K562 (cell line): Measurements from ENCODE around the gene MYL4. TPM values are rescaled to one million over a fixed set of nuclear protein-coding genes. Genes with fewer than 3 reads are reported as not detected.

Source experiments
- ATAC-seq: fragments of 200-7000 bp; cut with Tn5 transposase; 3 replicates; pipeline ENCODE4 v1.9.1; 2020; ENCODE audit warnings: moderate library complexity
- BruUV-seq: library from RNA; stranded (reverse); fragments of 400-500 nt; replicated peaks from 2 replicates; lab custom pipeline; 2021; lab: Mats Ljungman, UMichigan
- CTCF ChIA-PET: fragments of 300-600 bp; formaldehyde crosslinking; extraction: SDS; loops from one replicate; lab custom pipeline; 2021; ENCODE audit warnings: low intra/inter-chr PET ratio; lab: Yijun Ruan, JAX
- POLR2A ChIA-PET: fragments of 300-600, 350-650 bp; sonication (Branson Sonifier 250); formaldehyde crosslinking; extraction: SDS; loops from one replicate; lab custom pipeline; 2021; ENCODE audit warnings: antibody characterized with exemption, inconsistent platforms; lab: Yijun Ruan, JAX
- DNase-seq, 4 experiments: peaks; one replicate each; pipeline versions ENCODE4 v3.0.0 to v3.0.0-alpha.2; 2011 to 2018; ENCODE audit warnings: low spot score in 3 of 4, mixed read lengths in 3 of 4; ENCODE audit errors: extremely low read depth in 1 of 4
- FAIRE-seq: peaks from 2 replicates; lab custom pipeline; 2011; peaks lifted over from hg19 to GRCh38; lab: Jason Lieb, UNC
- H2AFZ ChIP-seq: 2 replicates; pipeline ENCODE4 v1.6.0; 2011; ENCODE audit warnings: low read depth, low read length, control low read depth, inconsistent platforms
- H3K27ac ChIP-seq: fragments of 200-600 bp; 3 replicates; pipeline ENCODE4 v1.8.0; 2011; ENCODE audit warnings: low read depth, mild to moderate bottlenecking, control low read depth, inconsistent platforms, low read length, moderate library complexity, mixed read lengths; ENCODE audit errors: extremely low read depth
- H3K27me3 ChIP-seq, 2 experiments: fragments of 300-600 bp in 1 of 2; 2 replicates in 1 of 2; 3 replicates in 1 of 2; pipeline versions ENCODE4 v1.6.0 to v1.8.0; 2011; ENCODE audit warnings: inconsistent platforms in 2 of 2, low read length in 2 of 2, mild to moderate bottlenecking in 1 of 2, mixed read lengths in 1 of 2, moderate library complexity in 1 of 2; ENCODE audit not compliant: control insufficient read depth in 2 of 2, insufficient read depth in 2 of 2
- H3K36me3 ChIP-seq: fragments of 300-600 bp; 3 replicates; pipeline ENCODE4 v1.8.0; 2011; ENCODE audit warnings: mild to moderate bottlenecking, low read length, inconsistent platforms; ENCODE audit not compliant: control insufficient read depth, insufficient read depth
- H3K4me1 ChIP-seq, 2 experiments: fragments of 200-600 bp in 1 of 2; replicated peaks in 1 of 2; 2 replicates in 1 of 2; 3 replicates in 1 of 2; pipeline versions ENCODE4 v1.5.1 to v1.8.0; 2011; ENCODE audit warnings: inconsistent platforms in 2 of 2, low read length in 2 of 2, mild to moderate bottlenecking in 1 of 2, mixed read lengths in 1 of 2, moderate library complexity in 1 of 2; ENCODE audit not compliant: control insufficient read depth in 2 of 2, insufficient read depth in 2 of 2
- H3K4me2 ChIP-seq: 2 replicates; pipeline ENCODE4 v1.6.1; 2011; ENCODE audit warnings: low read length, control low read depth, inconsistent platforms, mixed read lengths; ENCODE audit not compliant: insufficient read depth
- H3K4me3 ChIP-seq: fragments of 200-600 bp; sonication (generic), shearing (Covaris generic); 2 replicates; pipeline ENCODE4 v1.5.1; 2016; ENCODE audit warnings: control low read depth, inconsistent platforms
- H3K79me2 ChIP-seq: fragments of 200-600 bp; 3 replicates; pipeline ENCODE4 v1.8.0; 2011; ENCODE audit warnings: low read length, inconsistent platforms; ENCODE audit not compliant: control insufficient read depth, insufficient read depth
- H3K9ac ChIP-seq, 2 experiments: 2 replicates each; pipeline versions ENCODE4 v1.6.0 to v1.6.1; 2011; ENCODE audit warnings: low read depth in 2 of 2, low read length in 2 of 2, control low read depth in 1 of 2, inconsistent platforms in 1 of 2, mild to moderate bottlenecking in 1 of 2, mixed read lengths in 1 of 2; ENCODE audit not compliant: insufficient read depth in 1 of 2
- H3K9me1 ChIP-seq: one replicate; pipeline ENCODE4 v1.6.0; 2011; ENCODE audit warnings: inconsistent platforms, mild to moderate bottlenecking, low read length, moderate library complexity; ENCODE audit not compliant: control insufficient read depth, insufficient read depth
- H3K9me3 ChIP-seq: replicated peaks from 2 replicates; pipeline ENCODE4 v1.5.1; 2011; ENCODE audit warnings: low read depth, low read length, inconsistent platforms; ENCODE audit not compliant: control insufficient read depth, insufficient read depth
- H4K20me1 ChIP-seq: replicated peaks from 2 replicates; pipeline ENCODE4 v1.6.1; 2011; ENCODE audit warnings: low read length, inconsistent platforms, mixed read lengths; ENCODE audit not compliant: control insufficient read depth, insufficient read depth
- CTBP1 ChIP-seq: fragments of 450-650 bp; IDR thresholded peaks from 2 replicates; pipeline ENCODE4 v1.6.1; 2016; ENCODE audit warnings: borderline replicate concordance
- GABPB1 ChIP-seq: sonication (generic); formaldehyde crosslinking; IDR thresholded peaks from 2 replicates; pipeline ENCODE4 v1.8.0; 2022; ENCODE audit warnings: mild to moderate bottlenecking, missing genetic modification reagents
- L3MBTL2 ChIP-seq: fragments of 450-650 bp; IDR thresholded peaks from 2 replicates; pipeline ENCODE4 v1.6.1; 2016; ENCODE audit warnings: mild to moderate bottlenecking, moderate library complexity
- MCM5 ChIP-seq: fragments of 450-650 bp; IDR thresholded peaks from 2 replicates; pipeline ENCODE4 v1.6.1; 2016; ENCODE audit warnings: low read depth
- PHB2 ChIP-seq: fragments of 450-650 bp; IDR thresholded peaks from 2 replicates; pipeline ENCODE4 v1.6.1; 2017; ENCODE audit warnings: low read depth
- SPI1 ChIP-seq: IDR thresholded peaks from 2 replicates; pipeline ENCODE4 v1.6.1; 2011; ENCODE audit warnings: low read depth, low read length, control low read depth, borderline replicate concordance
- TCFL5 ChIP-seq: fragments of 250-450 bp; sonication (Bioruptor Pico); conservative IDR thresholded peaks from 2 replicates; pipeline ENCODE4 v1.6.1; 2021; ENCODE audit warnings: mild to moderate bottlenecking, moderate library complexity, matching md5 sums
- ZC3H11A ChIP-seq: IDR thresholded peaks from 2 replicates; pipeline ENCODE4 v1.6.1; 2012; ENCODE audit warnings: low read depth, low read length, improper control_type of control experiment
- ZFX ChIP-seq: sonication (generic); formaldehyde crosslinking; IDR thresholded peaks from 2 replicates; pipeline ENCODE4 v1.8.0; 2022; ENCODE audit warnings: mild to moderate bottlenecking, missing genetic modification reagents, moderate library complexity
- ZNF124 ChIP-seq: sonication (generic); formaldehyde crosslinking; IDR thresholded peaks from 2 replicates; pipeline ENCODE4 v1.8.1; 2022; ENCODE audit warnings: missing genetic modification reagents
- ZNF140 ChIP-seq: fragments of 250-450 bp; sonication (Bioruptor Pico); IDR thresholded peaks from 2 replicates; pipeline ENCODE4 v1.8.0; 2021; ENCODE audit warnings: moderate library complexity, mild to moderate bottlenecking, inconsistent platforms
- ZSCAN32 ChIP-seq: fragments of 450-650 bp; formaldehyde crosslinking; IDR thresholded peaks from 2 replicates; pipeline ENCODE4 v1.4.0; 2020; ENCODE audit warnings: mild to moderate bottlenecking, moderate library complexity
- WGBS: fragments of 100-300 bp; shearing (Covaris generic); methylation state at CpG from one replicate; pipeline ENCODE4 v1.1.6; 2016; ENCODE audit warnings: low coverage, mixed read lengths; ENCODE audit not compliant: insufficient coverage; ENCODE audit errors: missing lambda C conversion rate; 5-methylcytosine and 5-hydroxymethylcytosine counted together
- in situ Hi-C: fragments of 300-500 bp; cut with MboI; formaldehyde crosslinking; loops from 4 replicates; pipeline ENCODE4 v1.15.0; 2018; ENCODE audit warnings: inconsistent platforms, mixed read lengths
- intact Hi-C: fragments of 100-400 bp; cut with micrococcal nuclease; formaldehyde crosslinking; loops from 2 replicates; pipeline ENCODE4 v1.14.2; 2022
- polyA plus RNA-seq, 8 experiments: library from polyadenylated mRNA; depleted of rRNA in 4 of 8; stranded (reverse) in 5 of 8; unstranded in 3 of 8; fragments of >200 nt; fragmentation: Nextera tagmentation in 2 of 8; fragmentation: Illumina TruSeq in 1 of 8; extraction: Ambion mirVana in 2 of 8; extraction: Trizol in 1 of 8; gene quantifications; 2 replicates each; pipeline versions ENCODE4 v1.2.1 to v1.2.3, GENCODE V29; 2011 to 2014; ENCODE audit warnings: inconsistent platforms in 1 of 8, missing spikeins in 1 of 8
- total RNA-seq, 7 experiments: library from RNA; depleted of rRNA in 6 of 7; stranded (reverse); fragments of >200 nt in 6 of 7; fragmentation: Illumina TruSeq in 2 of 7; extraction: Trizol in 2 of 7; gene quantifications; 2 replicates each; pipeline versions ENCODE4 v1.2.1 to v1.2.3, GENCODE V29; 2011 to 2021; ENCODE audit warnings: low replicate concordance in 1 of 7
- TF ChIP-seq, protein P1 (sequence below): fragments of 450-650 bp; IDR thresholded peaks from 2 replicates; pipeline ENCODE4 v1.6.1; 2016
- TF ChIP-seq, protein P2 (sequence below): sonication (generic); IDR thresholded peaks from 2 replicates; pipeline ENCODE4 v1.6.1; 2016
- TF ChIP-seq, protein P3 (sequence below): fragments of 450-650 bp; IDR thresholded peaks from 2 replicates; pipeline ENCODE4 v1.6.1; 2017; ENCODE audit warnings: mild to moderate bottlenecking, moderate library complexity

MYL4 gene
- total and polyA plus RNA-seq, 9 of the 15 experiments (the other 6 are each of a cell fraction or from before 2014, with no cell fraction given) = 117 to 423 (median 221) TPM

DNA sequence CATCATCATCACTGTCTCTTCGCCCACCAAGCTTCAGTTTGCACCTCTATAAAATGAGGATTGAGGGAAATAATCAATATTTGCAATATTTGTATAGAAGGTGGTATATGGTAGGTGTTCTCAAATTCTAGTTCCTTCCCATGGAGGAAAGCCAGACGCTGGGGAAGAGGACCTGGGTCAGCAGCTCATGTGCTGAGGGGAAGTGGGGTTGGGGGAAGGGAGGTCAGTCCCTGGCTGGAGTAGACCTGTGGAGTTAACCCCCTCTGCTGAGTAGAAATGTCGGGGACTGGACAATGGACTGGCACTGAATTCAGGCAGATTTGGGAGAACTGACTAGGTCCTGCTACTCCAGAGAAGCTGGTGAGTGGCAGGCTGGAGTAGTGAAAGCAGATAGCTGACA, 31.7 kb downstream of the MYL4 start:
- no TSS peak for BruUV-seq
- intact Hi-C loops (no loop called here), in situ Hi-C loops (no loop called here)
- FAIRE-seq = peak; percentile 57
- ATAC-seq = 0 out of 3 replicates have a peak, but pooled peaks have one; percentile 22
- CTCF ChIA-PET = no interaction called here
- H3K79me2 ChIP-seq = no peaks in the 10 kb centered on the region
- no peaks in the 10 kb centered on the region; the same call in 1 of the 2 replicates for H3K9me3 ChIP-seq
- no peaks in the 10 kb centered on the region for H4K20me1 ChIP-seq
- peak overlapping the region; percentile 69; the same call in 1 of the 3 replicates for H3K27ac ChIP-seq
- H3K4me1 ChIP-seq = peaks cover 20 to 21% of the 10 kb centered on the region in 2 experiments
- no peaks in the 10 kb centered on the region for H3K36me3 ChIP-seq
- no peak overlapping the region for H3K9ac ChIP-seq
- TF ChIP-seq, protein P1, sequence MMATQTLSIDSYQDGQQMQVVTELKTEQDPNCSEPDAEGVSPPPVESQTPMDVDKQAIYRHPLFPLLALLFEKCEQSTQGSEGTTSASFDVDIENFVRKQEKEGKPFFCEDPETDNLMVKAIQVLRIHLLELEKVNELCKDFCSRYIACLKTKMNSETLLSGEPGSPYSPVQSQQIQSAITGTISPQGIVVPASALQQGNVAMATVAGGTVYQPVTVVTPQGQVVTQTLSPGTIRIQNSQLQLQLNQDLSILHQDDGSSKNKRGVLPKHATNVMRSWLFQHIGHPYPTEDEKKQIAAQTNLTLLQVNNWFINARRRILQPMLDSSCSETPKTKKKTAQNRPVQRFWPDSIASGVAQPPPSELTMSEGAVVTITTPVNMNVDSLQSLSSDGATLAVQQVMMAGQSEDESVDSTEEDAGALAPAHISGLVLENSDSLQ = peak; percentile 32; the same call in 1 of the 2 replicates
- TF ChIP-seq SPI1 = peak; percentile 60; the same call in 1 of the 2 replicates
- TF ChIP-seq ZSCAN32 (CRISPR knock-in tag) = no peak
- peaks cover 4% of the 10 kb centered on the region for H3K9me1 ChIP-seq
- H3K4me3 ChIP-seq = no peak overlapping the region
- no peaks in the 10 kb centered on the region for H3K27me3 ChIP-seq
- peak overlapping the region; percentile 98 for H2AFZ ChIP-seq
- POLR2A ChIA-PET = interaction anchor here (0.6 to 2.1 kb wide), 6 partner anchors 9 to 574 kb away, joined by 3 to 7 read pairs (median 4); partner anchors contain the start of gene ITGB3
- H3K4me2 ChIP-seq = no peak overlapping the region; the same call in 1 of the 2 replicates
- no peak for DNase-seq
- 38% methylated on average over 3 of the region's 3 CpGs for WGBS

DNA sequence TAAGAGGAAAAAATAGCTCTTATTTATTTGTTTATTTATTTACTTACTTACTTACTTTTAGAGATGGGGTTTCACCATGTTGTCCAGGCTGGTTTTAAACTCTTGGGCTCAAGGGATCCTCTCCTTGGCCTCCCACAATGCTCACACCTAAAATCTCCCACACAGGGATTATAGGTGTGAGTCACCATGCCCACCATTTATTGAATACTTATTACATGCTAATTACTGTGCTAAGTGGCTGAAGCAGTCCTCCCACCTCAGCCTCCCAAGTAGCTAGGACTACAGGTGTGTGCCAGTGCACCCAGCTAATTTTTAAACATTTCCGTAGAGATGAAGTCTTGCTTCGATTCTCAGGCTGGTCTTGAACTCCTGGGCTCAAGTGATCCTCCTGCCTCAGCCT, 33.5 kb downstream of the MYL4 start:
- Histone ChIP-seq H3K4me3 (no peak overlapping the region), H4K20me1 (no peaks in the 10 kb centered on the region), H3K9me3 (no peaks in the 10 kb centered on the region), H3K4me1 (peaks cover 18 to 20% of the 10 kb centered on the region in 2 experiments), H2AFZ (no peak overlapping the region), H3K36me3 (no peaks in the 10 kb centered on the region), H3K27me3 (no peaks in the 10 kb centered on the region), H3K27ac (no peak overlapping the region), H3K9ac (no peak overlapping the region), H3K79me2 (no peaks in the 10 kb centered on the region), H3K9me1 (peaks cover 4% of the 10 kb centered on the region), H3K4me2 (no peak overlapping the region)
- no TSS peak for BruUV-seq
- 61% methylated on average over 2 of the region's 2 CpGs for WGBS
- DNase-seq (no peak), FAIRE-seq (no peak), ATAC-seq (no peak)
- ChIA-PET POLR2A (interaction anchor here (0.6 to 1.5 kb wide), 4 partner anchors 9 to 15 kb away, joined by 3 to 5 read pairs (median 3); no protein-coding TSS in a partner anchor), CTCF (no interaction called here)
- intact Hi-C loops = no loop called here
- in situ Hi-C loops = no loop called here
- TF ChIP-seq ZNF140 (CRISPR knock-in tag) = no peak
- no peak for TF ChIP-seq MCM5
- no peak for TF ChIP-seq ZC3H11A
- TF ChIP-seq L3MBTL2 = no peak
- TF ChIP-seq CTBP1 = no peak
- TF ChIP-seq, protein P2, sequence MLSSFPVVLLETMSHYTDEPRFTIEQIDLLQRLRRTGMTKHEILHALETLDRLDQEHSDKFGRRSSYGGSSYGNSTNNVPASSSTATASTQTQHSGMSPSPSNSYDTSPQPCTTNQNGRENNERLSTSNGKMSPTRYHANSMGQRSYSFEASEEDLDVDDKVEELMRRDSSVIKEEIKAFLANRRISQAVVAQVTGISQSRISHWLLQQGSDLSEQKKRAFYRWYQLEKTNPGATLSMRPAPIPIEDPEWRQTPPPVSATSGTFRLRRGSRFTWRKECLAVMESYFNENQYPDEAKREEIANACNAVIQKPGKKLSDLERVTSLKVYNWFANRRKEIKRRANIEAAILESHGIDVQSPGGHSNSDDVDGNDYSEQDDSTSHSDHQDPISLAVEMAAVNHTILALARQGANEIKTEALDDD = no peak
- TF ChIP-seq TCFL5 (CRISPR knock-in tag) = no peak
- TF ChIP-seq PHB2 = no peak
- no peak for TF ChIP-seq ZFX
- TF ChIP-seq GABPB1 (CRISPR knock-in tag) = no peak
- no peak for TF ChIP-seq ZNF124 (CRISPR knock-in tag)
- TF ChIP-seq, protein P3, sequence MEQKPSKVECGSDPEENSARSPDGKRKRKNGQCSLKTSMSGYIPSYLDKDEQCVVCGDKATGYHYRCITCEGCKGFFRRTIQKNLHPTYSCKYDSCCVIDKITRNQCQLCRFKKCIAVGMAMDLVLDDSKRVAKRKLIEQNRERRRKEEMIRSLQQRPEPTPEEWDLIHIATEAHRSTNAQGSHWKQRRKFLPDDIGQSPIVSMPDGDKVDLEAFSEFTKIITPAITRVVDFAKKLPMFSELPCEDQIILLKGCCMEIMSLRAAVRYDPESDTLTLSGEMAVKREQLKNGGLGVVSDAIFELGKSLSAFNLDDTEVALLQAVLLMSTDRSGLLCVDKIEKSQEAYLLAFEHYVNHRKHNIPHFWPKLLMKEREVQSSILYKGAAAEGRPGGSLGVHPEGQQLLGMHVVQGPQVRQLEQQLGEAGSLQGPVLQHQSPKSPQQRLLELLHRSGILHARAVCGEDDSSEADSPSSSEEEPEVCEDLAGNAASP = no peak
